HCEC 1CT (cell line): Measurements from ENCODE around the gene GYS2.
"Not testable (repeated sequence)": the region's sequence is repeated elsewhere in the genome, so short reads cannot be mapped to it uniquely, and the experiment has no call there.

Source experiments
- DNase-seq: peaks from one replicate; pipeline ENCODE4 v3.0.0-alpha.2; 2017

The GYS2 gene

GRCh38 chr12:21600196-21600595 lies 4.5 kb downstream of the GYS2 start:
- no peak for DNase-seq

- no peak for DNase-seq
Observed at GRCh38 chr12:21599143-21599999, 5.3 kb downstream of the GYS2 start.

- DNase-seq = no peak
Observed at GRCh38 chr12:21598651-21599050, 6.0 kb downstream of the GYS2 start.

- not testable (repeated sequence) for DNase-seq
Observed at GRCh38 chr12:21595356-21595755, 9.3 kb downstream of the GYS2 start.

GRCh38 chr12:21585485-21585884 lies 19.2 kb downstream of the GYS2 start:
- DNase-seq = no peak

- not testable (repeated sequence) for DNase-seq
Observed at GRCh38 chr12:21584403-21585182, 20.1 kb downstream of the GYS2 start.

GRCh38 chr12:21583587-21583986 lies 21.1 kb downstream of the GYS2 start:
- no peak for DNase-seq

GRCh38 chr12:21580748-21581516 lies 23.7 kb downstream of the GYS2 start:
- no peak for DNase-seq

GRCh38 chr12:21577516-21577915 lies 27.1 kb downstream of the GYS2 start:
- DNase-seq = no peak

- DNase-seq = no peak
Observed at GRCh38 chr12:21576431-21576830, 28.2 kb downstream of the GYS2 start.

- no peak for DNase-seq
Observed at GRCh38 chr12:21573733-21574358, 30.8 kb downstream of the GYS2 start.

- no peak for DNase-seq
Observed at GRCh38 chr12:21571046-21571445, 33.6 kb downstream of the GYS2 start.

- DNase-seq = no peak
Observed at GRCh38 chr12:21568115-21568514, 36.5 kb downstream of the GYS2 start.

GRCh38 chr12:21566907-21567394 lies 37.7 kb downstream of the GYS2 start:
- no peak for DNase-seq

GRCh38 chr12:21566223-21566906 lies 38.3 kb downstream of the GYS2 start:
- DNase-seq = no peak

GRCh38 chr12:21562859-21563258 lies 41.8 kb downstream of the GYS2 start:
- DNase-seq = no peak

GRCh38 chr12:21561158-21561557 lies 43.5 kb downstream of the GYS2 start:
- DNase-seq = no peak

GRCh38 chr12:21559855-21560569 lies 44.6 kb downstream of the GYS2 start:
- peak; percentile 81 for DNase-seq

- no peak for DNase-seq
Observed at GRCh38 chr12:21558100-21558679, 46.5 kb downstream of the GYS2 start.

GRCh38 chr12:21553329-21553675 lies 51.3 kb downstream of the GYS2 start:
- no peak for DNase-seq
